Chondrocyte (in vitro differentiated cells): Measurements from ENCODE around the gene WFIKKN2. TPM values are rescaled to one million over a fixed set of nuclear protein-coding genes. Genes with fewer than 3 reads are reported as not detected.

ENCODE experiments used
- DNase-seq: peaks from one replicate; pipeline ENCODE4 v3.0.0; 2021; ENCODE audit warnings: mixed read lengths, low spot score
- H3K27ac Mint-ChIP-seq: one replicate; pipeline ENCODE4 v1.8.0; 2021; ENCODE audit warnings: mild to moderate bottlenecking, moderate library complexity, mixed read lengths; ENCODE audit not compliant: unreplicated experiment
- H3K27me3 Mint-ChIP-seq: 2 replicates; pipeline ENCODE4 v1.8.0; 2021; ENCODE audit warnings: low read depth, mixed read lengths
- H3K36me3 Mint-ChIP-seq: 2 replicates; pipeline ENCODE4 v1.8.0; 2021; ENCODE audit warnings: low read depth, mixed read lengths
- H3K4me1 Mint-ChIP-seq: 2 replicates; pipeline ENCODE4 v1.8.0; 2021; ENCODE audit warnings: low read depth, mild to moderate bottlenecking, mixed read lengths
- H3K4me3 Mint-ChIP-seq: one replicate; pipeline ENCODE4 v1.8.0; 2021; ENCODE audit warnings: mild to moderate bottlenecking, moderate library complexity, mixed read lengths; ENCODE audit not compliant: unreplicated experiment
- H3K9me3 Mint-ChIP-seq: 2 replicates; pipeline ENCODE4 v1.8.0; 2021; ENCODE audit warnings: low read depth, mixed read lengths
- total RNA-seq: library from RNA; stranded (reverse); gene quantifications from 3 replicates; pipeline ENCODE4 v1.2.1, GENCODE V29; 2021
- TF ChIP-seq, protein P1 (sequence below): fragments of 200-600 bp; sonication (generic); IDR thresholded peaks from 2 replicates; pipeline ENCODE4 v1.5.0; 2021; ENCODE audit warnings: antibody characterized with exemption, mild to moderate bottlenecking, moderate library complexity

The WFIKKN2 gene
- total RNA-seq, 1 donor from 2014 or later = 0.12 TPM

DNA sequence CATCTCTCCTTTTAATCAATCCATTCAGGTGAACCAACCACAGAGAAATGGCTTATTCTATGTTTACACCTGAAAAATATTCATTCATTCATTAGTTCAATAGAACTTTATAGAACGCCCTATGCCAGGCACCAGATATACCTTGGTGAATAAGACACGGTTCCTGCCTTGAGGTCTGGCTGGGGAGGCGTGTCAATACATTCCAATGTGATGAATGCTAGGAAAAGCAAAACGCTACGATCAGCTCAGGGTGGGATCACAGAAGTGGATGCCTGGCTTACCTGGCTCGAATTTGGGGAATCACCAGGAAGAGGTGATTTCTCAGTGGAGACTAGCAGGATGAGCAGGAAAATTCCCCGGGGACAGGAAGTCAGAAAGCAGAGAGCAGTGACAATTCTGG, 17.5 kb upstream of the WFIKKN2 start:
- Mint-ChIP-seq H3K27ac (no peak overlapping the region), H3K4me3 (no peak overlapping the region), H3K4me1 (peaks cover 8% of the 10 kb centered on the region), H3K27me3 (peaks cover 8% of the 10 kb centered on the region), H3K36me3 (peaks cover 2% of the 10 kb centered on the region), H3K9me3 (peaks cover 7% of the 10 kb centered on the region)
- DNase-seq = no peak
- TF ChIP-seq, protein P1, sequence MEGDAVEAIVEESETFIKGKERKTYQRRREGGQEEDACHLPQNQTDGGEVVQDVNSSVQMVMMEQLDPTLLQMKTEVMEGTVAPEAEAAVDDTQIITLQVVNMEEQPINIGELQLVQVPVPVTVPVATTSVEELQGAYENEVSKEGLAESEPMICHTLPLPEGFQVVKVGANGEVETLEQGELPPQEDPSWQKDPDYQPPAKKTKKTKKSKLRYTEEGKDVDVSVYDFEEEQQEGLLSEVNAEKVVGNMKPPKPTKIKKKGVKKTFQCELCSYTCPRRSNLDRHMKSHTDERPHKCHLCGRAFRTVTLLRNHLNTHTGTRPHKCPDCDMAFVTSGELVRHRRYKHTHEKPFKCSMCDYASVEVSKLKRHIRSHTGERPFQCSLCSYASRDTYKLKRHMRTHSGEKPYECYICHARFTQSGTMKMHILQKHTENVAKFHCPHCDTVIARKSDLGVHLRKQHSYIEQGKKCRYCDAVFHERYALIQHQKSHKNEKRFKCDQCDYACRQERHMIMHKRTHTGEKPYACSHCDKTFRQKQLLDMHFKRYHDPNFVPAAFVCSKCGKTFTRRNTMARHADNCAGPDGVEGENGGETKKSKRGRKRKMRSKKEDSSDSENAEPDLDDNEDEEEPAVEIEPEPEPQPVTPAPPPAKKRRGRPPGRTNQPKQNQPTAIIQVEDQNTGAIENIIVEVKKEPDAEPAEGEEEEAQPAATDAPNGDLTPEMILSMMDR = no peak

DNA sequence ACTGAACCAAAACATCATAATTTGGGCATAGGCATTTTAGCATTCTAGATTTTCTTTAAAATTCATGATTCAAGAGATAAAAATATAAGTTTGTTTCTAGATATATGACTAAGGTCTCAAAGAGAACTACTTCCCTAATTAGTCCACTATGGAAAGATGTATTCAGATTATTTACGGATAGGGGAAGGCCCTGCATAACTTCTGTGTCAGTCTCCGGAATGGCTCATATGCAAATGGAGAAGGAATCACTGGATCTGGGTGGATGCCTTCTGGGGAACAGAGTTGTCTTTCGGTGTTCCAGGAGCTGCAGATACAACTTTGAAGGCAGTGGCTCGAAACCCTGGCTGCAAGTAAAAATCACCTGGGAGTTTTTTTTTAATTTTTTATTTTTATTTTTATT, 17.1 kb upstream of the WFIKKN2 start:
- H3K27ac Mint-ChIP-seq = no peak overlapping the region
- H3K4me3 Mint-ChIP-seq = no peak overlapping the region
- peaks cover 7% of the 10 kb centered on the region for H3K9me3 Mint-ChIP-seq
- TF ChIP-seq, protein P1 = no peak
- H3K4me1 Mint-ChIP-seq = peaks cover 8% of the 10 kb centered on the region
- no peak for DNase-seq
- peaks cover 8% of the 10 kb centered on the region for H3K27me3 Mint-ChIP-seq
- H3K36me3 Mint-ChIP-seq = peaks cover 2% of the 10 kb centered on the region

DNA sequence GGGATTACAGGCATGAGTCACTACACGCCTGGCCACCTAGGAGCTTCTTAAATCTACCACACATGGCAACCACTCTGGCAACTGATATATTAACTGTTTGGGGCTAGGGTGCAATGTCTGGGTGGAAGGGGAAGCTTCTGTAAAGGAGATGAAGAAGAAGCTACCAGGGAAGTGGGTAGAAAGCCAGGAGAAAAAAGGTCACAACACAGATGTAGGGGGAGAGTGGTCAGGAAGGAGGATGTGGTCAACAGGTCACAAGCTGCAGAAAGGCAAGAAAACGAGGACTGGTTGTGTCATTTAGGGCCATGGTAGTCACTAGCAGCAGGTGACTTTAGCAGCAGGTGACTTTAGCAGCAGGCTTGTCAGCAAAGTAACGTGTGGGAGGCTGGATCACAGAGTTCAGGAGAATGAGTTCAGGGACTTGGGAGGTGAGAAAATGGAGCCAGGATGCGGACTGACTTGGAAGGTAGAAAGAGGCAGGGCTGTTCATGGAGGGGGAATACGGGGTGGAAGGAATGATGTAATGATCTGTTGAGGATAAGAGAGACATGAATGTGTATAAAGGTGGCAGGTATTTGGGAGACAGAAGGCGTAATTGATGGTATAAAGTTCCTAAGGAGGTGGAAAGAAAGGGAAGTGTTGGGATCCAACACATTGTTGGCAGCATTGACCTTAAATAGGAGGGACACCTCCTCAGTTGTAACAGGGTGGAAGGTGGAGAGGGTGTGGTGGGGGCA, 16.3 kb upstream of the WFIKKN2 start:
- Mint-ChIP-seq H3K27ac (no peak overlapping the region), H3K4me1 (peaks cover 8% of the 10 kb centered on the region), H3K9me3 (peaks cover 10% of the 10 kb centered on the region), H3K27me3 (peaks cover 8% of the 10 kb centered on the region), H3K36me3 (peaks cover under 1% of the 10 kb centered on the region), H3K4me3 (no peak overlapping the region)
- no peak for DNase-seq
- TF ChIP-seq, protein P1 = no peak

DNA sequence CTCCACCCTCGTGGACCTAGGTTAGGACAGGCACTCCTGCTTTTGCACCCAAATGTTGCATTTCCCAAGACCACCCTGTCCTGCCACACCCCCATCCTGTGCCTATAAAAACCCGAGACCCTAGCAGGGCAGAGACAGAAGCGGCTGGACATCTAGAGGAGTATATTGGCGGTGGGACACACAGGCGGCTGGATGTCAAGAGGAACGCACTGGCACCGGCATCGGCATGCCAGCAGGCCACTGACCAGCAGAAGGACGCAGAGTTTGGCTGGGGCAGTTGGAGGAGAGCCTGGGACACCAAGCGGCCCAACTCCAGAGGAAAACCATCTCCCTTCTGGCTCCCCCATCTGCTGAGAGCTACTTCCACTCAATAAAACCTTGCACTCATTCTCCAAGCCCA, 14.7 kb upstream of the WFIKKN2 start:
- peaks cover 9% of the 10 kb centered on the region for H3K9me3 Mint-ChIP-seq
- peaks cover 8% of the 10 kb centered on the region for H3K4me1 Mint-ChIP-seq
- peaks cover 8% of the 10 kb centered on the region for H3K27me3 Mint-ChIP-seq
- no peak overlapping the region for H3K4me3 Mint-ChIP-seq
- no peak for DNase-seq
- no peak overlapping the region for H3K27ac Mint-ChIP-seq
- H3K36me3 Mint-ChIP-seq = no peaks in the 10 kb centered on the region
- TF ChIP-seq, protein P1 = no peak

DNA sequence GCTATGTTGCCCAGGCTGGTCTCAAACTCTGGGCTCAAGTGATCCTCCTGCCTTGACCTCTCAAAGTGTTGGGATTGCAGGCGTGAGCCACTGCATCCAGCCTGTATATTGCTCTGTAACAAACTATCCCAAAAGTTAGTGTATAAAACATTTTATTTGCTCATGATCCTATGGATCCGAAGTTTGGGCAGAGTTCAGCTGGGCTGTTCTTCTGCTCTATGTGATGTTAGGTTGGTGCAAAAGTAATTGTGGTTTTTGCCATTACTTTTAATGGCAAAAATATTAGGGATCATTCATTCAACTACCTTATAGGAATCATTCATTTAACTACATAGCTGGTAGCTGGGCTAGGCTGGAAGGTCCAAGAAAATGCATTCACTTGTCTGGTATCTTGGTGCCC, 12.8 kb upstream of the WFIKKN2 start:
- H3K27ac Mint-ChIP-seq = no peak overlapping the region
- no peak for DNase-seq
- peaks cover 9% of the 10 kb centered on the region for H3K9me3 Mint-ChIP-seq
- H3K27me3 Mint-ChIP-seq = peaks cover 5% of the 10 kb centered on the region
- H3K4me3 Mint-ChIP-seq = no peak overlapping the region
- TF ChIP-seq, protein P1 = no peak
- H3K4me1 Mint-ChIP-seq = peaks cover 5% of the 10 kb centered on the region
- H3K36me3 Mint-ChIP-seq = no peaks in the 10 kb centered on the region
